ENCODE results near the gene TRRAP.

- TF ChIP-seq CTCF (IDR thresholded peaks at IDR 0.05) = no peak
- TF ChIP-seq POLR2A (IDR thresholded peaks at IDR 0.05) = no peak
Observed at GRCh38 chr7:98913026-98913425, 34.7 kb downstream of the TRRAP start.
